OCI-LY3 (cell line): ENCODE measurements around the gene FSTL5.

Experiments
- H2AFZ ChIP-seq: fragments of 200-600, 300-600 bp; shearing (Covaris generic); 2 replicates; pipeline ENCODE4 v1.6.0; 2014; ENCODE audit warnings: antibody characterized with exemption, low read depth, low read length
- H3K27ac ChIP-seq: fragments of 200-600, 300-600 bp; sonication (generic); 2 replicates; pipeline ENCODE4 v1.5.1; 2014; ENCODE audit warnings: mild to moderate bottlenecking, low read length, moderate library complexity, mixed read lengths
- H3K27me3 ChIP-seq: fragments of 200-600, 300-600 bp; sonication (generic); 2 replicates; pipeline ENCODE4 v1.6.1; 2014; ENCODE audit warnings: low read depth, low read length, mixed read lengths
- H3K36me3 ChIP-seq: fragments of 200-600, 300-600 bp; sonication (generic); replicated peaks from 2 replicates; pipeline ENCODE3; 2014; ENCODE audit warnings: low read depth, low read length, mixed read lengths
- H3K4me1 ChIP-seq: fragments of 300-600, 200-600 bp; sonication (generic); 2 replicates; pipeline ENCODE4 v1.6.1; 2014; ENCODE audit warnings: low read length, mixed read lengths
- H3K4me2 ChIP-seq: fragments of 200-600, 300-600 bp; sonication (generic); 2 replicates; pipeline ENCODE4 v1.6.1; 2014; ENCODE audit warnings: low read length, mixed read lengths
- H3K4me3 ChIP-seq: fragments of 300-600, 200-600 bp; sonication (generic); 2 replicates; pipeline ENCODE4 v1.5.1; 2014; ENCODE audit warnings: antibody characterized with exemption, mild to moderate bottlenecking, low read length, moderate library complexity
- H3K79me2 ChIP-seq: fragments of 300-600, 200-600 bp; shearing (Covaris generic); 2 replicates; pipeline ENCODE4 v1.6.1; 2014; ENCODE audit warnings: mild to moderate bottlenecking, low read length, mixed read lengths
- H3K9ac ChIP-seq: fragments of 300-600, 200-600 bp; shearing (Covaris generic); 2 replicates; pipeline ENCODE4 v1.6.0; 2014; ENCODE audit warnings: mild to moderate bottlenecking, low read length, moderate library complexity
- H3K9me3 ChIP-seq: fragments of 200-600, 300-600 bp; shearing (Covaris generic); 2 replicates; pipeline ENCODE4 v1.6.1; 2014; ENCODE audit warnings: low read length, mixed read lengths; ENCODE audit not compliant: insufficient read depth
- H4K20me1 ChIP-seq: fragments of 200-600, 300-600 bp; sonication (generic); 2 replicates; pipeline ENCODE4 v1.6.1; 2016; ENCODE audit warnings: low read length, mixed read lengths; ENCODE audit not compliant: insufficient read depth
- EZH2phosphoT487 ChIP-seq: fragments of 200-600 bp; shearing (Covaris generic); IDR thresholded peaks from 2 replicates; pipeline ENCODE4 v1.6.1; 2018; ENCODE audit warnings: antibody characterized with exemption, mixed run types, low read depth
- TF ChIP-seq, protein P1 (sequence below): fragments of 200-600, 300-600 bp; sonication (generic); IDR thresholded peaks from 2 replicates; pipeline ENCODE4 v1.5.1; 2014; ENCODE audit warnings: antibody characterized with exemption, low read length, low read depth

FSTL5 gene

DNA sequence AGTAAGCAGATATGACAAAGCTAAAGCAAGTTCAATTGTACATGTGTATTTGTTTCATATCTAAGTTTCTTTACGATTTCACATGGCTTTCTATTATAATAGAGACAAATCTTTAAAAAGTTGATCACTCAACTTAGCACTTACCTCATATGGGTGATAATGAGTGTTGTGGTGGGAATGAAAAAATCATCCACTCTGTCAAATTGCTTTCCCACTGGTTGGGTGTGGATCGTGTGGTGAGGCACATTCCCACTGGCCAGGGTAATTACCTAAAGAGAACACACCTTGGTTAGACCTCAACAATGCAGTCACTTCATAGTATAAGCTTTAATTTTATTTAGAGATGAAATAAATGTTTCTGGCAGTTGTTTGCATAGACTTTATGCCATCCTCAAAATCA lies 708.9 kb downstream of the FSTL5 start:
- no peak overlapping the region for H3K9ac ChIP-seq
- TF ChIP-seq EZH2phosphoT487: no peak
- TF ChIP-seq, protein P1, sequence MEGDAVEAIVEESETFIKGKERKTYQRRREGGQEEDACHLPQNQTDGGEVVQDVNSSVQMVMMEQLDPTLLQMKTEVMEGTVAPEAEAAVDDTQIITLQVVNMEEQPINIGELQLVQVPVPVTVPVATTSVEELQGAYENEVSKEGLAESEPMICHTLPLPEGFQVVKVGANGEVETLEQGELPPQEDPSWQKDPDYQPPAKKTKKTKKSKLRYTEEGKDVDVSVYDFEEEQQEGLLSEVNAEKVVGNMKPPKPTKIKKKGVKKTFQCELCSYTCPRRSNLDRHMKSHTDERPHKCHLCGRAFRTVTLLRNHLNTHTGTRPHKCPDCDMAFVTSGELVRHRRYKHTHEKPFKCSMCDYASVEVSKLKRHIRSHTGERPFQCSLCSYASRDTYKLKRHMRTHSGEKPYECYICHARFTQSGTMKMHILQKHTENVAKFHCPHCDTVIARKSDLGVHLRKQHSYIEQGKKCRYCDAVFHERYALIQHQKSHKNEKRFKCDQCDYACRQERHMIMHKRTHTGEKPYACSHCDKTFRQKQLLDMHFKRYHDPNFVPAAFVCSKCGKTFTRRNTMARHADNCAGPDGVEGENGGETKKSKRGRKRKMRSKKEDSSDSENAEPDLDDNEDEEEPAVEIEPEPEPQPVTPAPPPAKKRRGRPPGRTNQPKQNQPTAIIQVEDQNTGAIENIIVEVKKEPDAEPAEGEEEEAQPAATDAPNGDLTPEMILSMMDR: no peak
- no peaks in the 10 kb centered on the region for H4K20me1 ChIP-seq
- no peaks in the 10 kb centered on the region for H3K4me1 ChIP-seq
- no peak overlapping the region for H3K27ac ChIP-seq
- no peaks in the 10 kb centered on the region for H3K79me2 ChIP-seq
- no peaks in the 10 kb centered on the region for H3K36me3 ChIP-seq
- no peaks in the 10 kb centered on the region for H3K27me3 ChIP-seq
- H3K4me2 ChIP-seq: no peak overlapping the region
- H3K9me3 ChIP-seq: no peaks in the 10 kb centered on the region
- no peak overlapping the region for H3K4me3 ChIP-seq
- H2AFZ ChIP-seq: no peak overlapping the region

DNA sequence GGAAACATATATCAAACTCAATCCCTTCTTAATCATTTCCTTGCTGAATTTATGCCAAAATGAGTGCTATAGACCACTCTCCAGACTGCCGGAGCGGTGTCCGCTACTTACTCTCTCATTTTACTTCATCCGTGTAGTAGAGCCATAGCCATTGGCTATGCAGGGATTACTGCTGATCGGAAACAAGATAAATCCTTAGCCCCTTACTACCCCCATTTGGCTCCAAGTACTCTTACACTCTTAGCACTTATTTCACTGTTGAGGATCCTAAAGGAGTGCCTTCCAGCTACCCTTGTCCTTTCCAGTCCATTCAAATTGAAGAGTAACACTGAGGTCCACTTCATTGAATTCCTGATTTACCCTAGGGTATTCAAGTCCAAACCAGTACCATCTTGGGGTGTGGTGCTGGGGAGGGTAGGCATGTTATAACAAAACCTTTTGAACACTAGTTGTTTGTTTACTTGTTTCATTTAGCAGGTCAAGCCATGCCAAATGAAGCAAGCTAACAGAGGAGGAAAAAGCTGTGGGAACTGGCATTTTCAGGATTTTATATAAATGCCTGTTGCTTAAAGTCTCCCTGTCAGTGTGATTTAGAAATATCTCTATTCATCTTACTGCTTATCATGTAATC lies 715.1 kb downstream of the FSTL5 start:
- Histone ChIP-seq H4K20me1 (no peaks in the 10 kb centered on the region), H3K27ac (no peak overlapping the region), H3K4me3 (no peak overlapping the region), H3K9ac (no peak overlapping the region), H3K9me3 (no peaks in the 10 kb centered on the region), H3K36me3 (no peaks in the 10 kb centered on the region), H3K4me1 (no peaks in the 10 kb centered on the region), H3K79me2 (no peaks in the 10 kb centered on the region), H2AFZ (no peak overlapping the region), H3K4me2 (no peak overlapping the region), H3K27me3 (no peaks in the 10 kb centered on the region)
- TF ChIP-seq EZH2phosphoT487: no peak
- TF ChIP-seq, protein P1: no peak

DNA sequence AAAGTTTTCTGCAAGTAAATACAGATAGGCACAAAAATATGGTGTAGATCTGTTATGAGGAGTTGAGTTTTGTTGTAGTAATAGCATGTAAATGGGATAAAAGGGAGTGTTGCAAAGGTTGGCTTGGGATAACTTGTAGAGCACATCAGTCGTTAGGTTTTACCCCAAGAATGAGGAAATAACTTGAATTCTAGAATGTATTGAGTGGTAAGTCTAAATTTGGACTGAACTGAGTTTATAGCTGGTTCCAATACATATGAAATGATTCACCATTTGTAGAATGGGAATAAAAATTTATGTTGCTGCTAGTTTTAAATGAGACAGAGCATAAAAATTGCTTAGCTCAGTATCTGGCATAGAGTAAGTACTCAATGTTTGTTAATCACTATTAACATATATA lies 719.2 kb downstream of the FSTL5 start:
- no peaks in the 10 kb centered on the region for H3K36me3 ChIP-seq
- H3K4me3 ChIP-seq: no peak overlapping the region
- no peaks in the 10 kb centered on the region for H3K27me3 ChIP-seq
- H3K9me3 ChIP-seq: no peaks in the 10 kb centered on the region
- H2AFZ ChIP-seq: no peak overlapping the region
- no peak overlapping the region for H3K27ac ChIP-seq
- TF ChIP-seq, protein P1: no peak
- no peak for TF ChIP-seq EZH2phosphoT487
- no peaks in the 10 kb centered on the region for H3K4me1 ChIP-seq
- H4K20me1 ChIP-seq: no peaks in the 10 kb centered on the region
- no peak overlapping the region for H3K9ac ChIP-seq
- H3K79me2 ChIP-seq: no peaks in the 10 kb centered on the region
- H3K4me2 ChIP-seq: no peak overlapping the region

DNA sequence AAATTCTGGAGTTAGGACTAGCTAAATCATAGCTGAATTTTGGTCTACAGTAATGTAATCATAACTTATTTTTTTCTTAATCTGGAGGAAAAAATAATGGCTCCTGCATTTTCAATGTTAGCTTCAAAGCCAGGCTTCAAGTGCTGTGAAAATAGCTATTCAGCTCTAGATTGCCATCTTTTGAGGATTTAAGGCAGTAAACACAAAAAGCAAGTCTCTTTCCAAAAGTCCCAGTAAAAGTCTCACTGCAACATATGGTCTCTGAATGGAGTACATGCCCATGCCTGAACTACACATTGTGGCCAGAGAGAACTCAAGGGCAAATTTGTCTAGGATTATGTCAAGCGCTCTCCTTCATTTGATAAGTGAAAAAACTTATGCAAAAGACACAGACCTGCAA lies 720.9 kb downstream of the FSTL5 start:
- Histone ChIP-seq H4K20me1 (no peaks in the 10 kb centered on the region), H3K4me3 (no peak overlapping the region), H2AFZ (no peak overlapping the region), H3K27ac (no peak overlapping the region), H3K79me2 (no peaks in the 10 kb centered on the region), H3K27me3 (no peaks in the 10 kb centered on the region), H3K4me2 (no peak overlapping the region), H3K36me3 (no peaks in the 10 kb centered on the region), H3K9ac (no peak overlapping the region), H3K4me1 (no peaks in the 10 kb centered on the region), H3K9me3 (no peaks in the 10 kb centered on the region)
- TF ChIP-seq, protein P1: no peak
- no peak for TF ChIP-seq EZH2phosphoT487
